Upper lobe of left lung (tissue), 4 donors: ENCODE results near the gene CCNY.

Source experiments
- POLR2A ChIP-seq, 4 donors: fragments of 450-650 bp; IDR thresholded peaks; one replicate each; pipeline ENCODE4 v1.5.1; 2016 to 2017; ENCODE audit warnings: antibody characterized with exemption in 4 of 4, mild to moderate bottlenecking in 2 of 4
- TF ChIP-seq, protein P1 (sequence below), 6 experiments: fragments of 450-650 bp in 4 of 6; fragments of 200-600 bp in 2 of 6; sonication (generic) in 2 of 6; IDR thresholded peaks; one replicate each; pipeline ENCODE4 v1.5.1; 2016 to 2019; ENCODE audit warnings: antibody characterized with exemption in 6 of 6

DNA sequence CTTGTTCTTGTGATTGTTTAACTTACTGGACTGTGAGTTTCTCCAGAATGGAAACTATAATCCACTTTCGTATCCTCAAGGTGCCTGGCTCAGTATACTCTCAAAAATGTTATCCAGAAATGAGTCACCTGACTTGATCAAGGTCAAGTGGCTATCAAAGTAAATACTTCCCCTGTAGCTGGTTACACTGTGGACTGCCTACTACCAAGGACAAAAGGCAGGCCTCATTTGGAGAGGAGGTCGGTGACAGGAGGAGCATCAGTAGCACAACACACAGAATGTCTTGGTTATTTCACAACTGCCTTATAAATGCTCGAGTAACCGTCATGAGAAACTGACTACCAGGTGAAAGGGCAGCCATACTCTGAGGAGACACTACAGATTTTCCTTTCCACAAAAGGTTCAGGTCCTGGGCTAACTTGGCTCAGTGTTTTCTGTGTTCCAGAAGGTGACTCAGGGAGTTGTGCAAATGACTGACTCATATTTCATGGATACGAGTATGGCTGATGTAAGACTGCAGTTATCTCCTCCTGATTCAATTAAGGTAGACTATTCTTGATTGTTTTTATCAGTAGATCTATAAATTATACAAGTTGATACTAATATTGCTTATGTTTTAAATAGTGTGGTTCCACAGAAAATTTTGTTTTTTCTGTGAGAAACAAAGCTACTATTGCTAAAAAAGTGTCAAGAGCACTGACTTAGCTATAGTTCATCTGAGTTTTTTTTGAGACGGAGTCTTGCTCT, 4.2 kb upstream of the CCNY start:
- TF ChIP-seq, protein P1, sequence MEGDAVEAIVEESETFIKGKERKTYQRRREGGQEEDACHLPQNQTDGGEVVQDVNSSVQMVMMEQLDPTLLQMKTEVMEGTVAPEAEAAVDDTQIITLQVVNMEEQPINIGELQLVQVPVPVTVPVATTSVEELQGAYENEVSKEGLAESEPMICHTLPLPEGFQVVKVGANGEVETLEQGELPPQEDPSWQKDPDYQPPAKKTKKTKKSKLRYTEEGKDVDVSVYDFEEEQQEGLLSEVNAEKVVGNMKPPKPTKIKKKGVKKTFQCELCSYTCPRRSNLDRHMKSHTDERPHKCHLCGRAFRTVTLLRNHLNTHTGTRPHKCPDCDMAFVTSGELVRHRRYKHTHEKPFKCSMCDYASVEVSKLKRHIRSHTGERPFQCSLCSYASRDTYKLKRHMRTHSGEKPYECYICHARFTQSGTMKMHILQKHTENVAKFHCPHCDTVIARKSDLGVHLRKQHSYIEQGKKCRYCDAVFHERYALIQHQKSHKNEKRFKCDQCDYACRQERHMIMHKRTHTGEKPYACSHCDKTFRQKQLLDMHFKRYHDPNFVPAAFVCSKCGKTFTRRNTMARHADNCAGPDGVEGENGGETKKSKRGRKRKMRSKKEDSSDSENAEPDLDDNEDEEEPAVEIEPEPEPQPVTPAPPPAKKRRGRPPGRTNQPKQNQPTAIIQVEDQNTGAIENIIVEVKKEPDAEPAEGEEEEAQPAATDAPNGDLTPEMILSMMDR (IDR thresholded peaks at IDR 0.05): no peak
- no peak for TF ChIP-seq POLR2A (IDR thresholded peaks at IDR 0.05)
